ENCODE data around the gene CPNE8.

CPNE8 gene

GRCh38 chr12:38883629-38884134, 21.7 kb downstream of the CPNE8 start:
- TF ChIP-seq REST (IDR thresholded peaks at IDR 0.05; ENCODE audit: insufficient read depth in 1 of 2, low read depth in 2 of 2, low read length in 2 of 2) (no peak), FOXP2 (optimal IDR thresholded peaks at IDR 0.05; ENCODE audit: borderline replicate concordance, extremely low read depth, extremely low read length, insufficient read depth) (no peak), POLR2AphosphoS5 (IDR thresholded peaks at IDR 0.05; ENCODE audit: low read depth, low read length) (no peak), TAF1 (IDR thresholded peaks at IDR 0.05; ENCODE audit: borderline replicate concordance, insufficient read depth, low read length) (no peak), SIN3A (IDR thresholded peaks at IDR 0.05; ENCODE audit: borderline replicate concordance, insufficient read depth, low read length) (no peak)

DNA sequence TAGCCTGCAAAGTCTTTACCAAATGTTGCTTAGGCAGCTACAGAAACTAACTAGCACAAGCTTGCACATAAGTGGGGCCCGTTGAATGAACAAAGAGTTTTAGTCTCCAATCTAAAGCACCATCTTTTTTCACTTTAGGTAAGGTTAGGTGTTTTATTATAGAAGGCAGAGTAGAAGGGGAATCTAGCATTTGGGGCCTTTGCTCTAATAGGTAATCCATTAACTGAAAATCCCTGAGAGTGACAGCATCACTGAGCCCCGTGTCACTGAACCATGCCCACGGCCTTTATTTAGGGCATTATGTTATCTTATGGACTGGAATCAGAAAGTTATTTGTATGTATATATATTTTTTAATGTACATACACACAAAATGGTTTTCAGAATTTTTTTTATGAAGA, 25.1 kb downstream of the CPNE8 start:
- TF ChIP-seq SIN3A (IDR thresholded peaks at IDR 0.05; ENCODE audit: borderline replicate concordance, insufficient read depth, low read length) (no peak), TAF1 (IDR thresholded peaks at IDR 0.05; ENCODE audit: borderline replicate concordance, insufficient read depth, low read length) (no peak), POLR2AphosphoS5 (IDR thresholded peaks at IDR 0.05; ENCODE audit: low read depth, low read length) (no peak), FOXP2 (optimal IDR thresholded peaks at IDR 0.05; ENCODE audit: borderline replicate concordance, extremely low read depth, extremely low read length, insufficient read depth) (no peak), REST (IDR thresholded peaks at IDR 0.05; ENCODE audit: insufficient read depth in 1 of 2, low read depth in 2 of 2, low read length in 2 of 2) (no peak)

GRCh38 chr12:38878986-38879385, 26.4 kb downstream of the CPNE8 start:
- no peak for TF ChIP-seq POLR2AphosphoS5 (IDR thresholded peaks at IDR 0.05; ENCODE audit: low read depth, low read length)
- no peak for TF ChIP-seq FOXP2 (optimal IDR thresholded peaks at IDR 0.05; ENCODE audit: borderline replicate concordance, extremely low read depth, extremely low read length, insufficient read depth)
- TF ChIP-seq TAF1 (IDR thresholded peaks at IDR 0.05; ENCODE audit: borderline replicate concordance, insufficient read depth, low read length): no peak
- no peak for TF ChIP-seq REST (IDR thresholded peaks at IDR 0.05; ENCODE audit: insufficient read depth in 1 of 2, low read depth in 2 of 2, low read length in 2 of 2)
- no peak for TF ChIP-seq SIN3A (IDR thresholded peaks at IDR 0.05; ENCODE audit: borderline replicate concordance, insufficient read depth, low read length)

DNA sequence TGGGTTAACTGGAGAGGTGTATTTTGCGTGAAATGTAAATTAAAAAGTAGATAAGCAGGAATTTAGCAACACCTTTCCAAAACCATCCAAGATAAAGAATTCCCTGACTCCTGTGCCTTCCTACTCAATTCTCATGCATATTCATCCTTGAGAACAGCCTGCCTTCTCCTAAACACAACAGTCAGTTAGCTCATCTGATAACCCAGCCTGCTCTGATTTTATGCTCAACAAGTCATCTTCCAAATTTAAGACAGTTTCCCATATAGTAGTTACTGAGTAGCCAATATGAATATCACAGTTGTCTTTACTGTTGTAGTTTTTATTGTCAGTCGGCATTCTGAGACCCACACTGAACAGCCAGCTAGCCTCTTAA, 27.1 kb downstream of the CPNE8 start:
- TF ChIP-seq SIN3A (IDR thresholded peaks at IDR 0.05; ENCODE audit: borderline replicate concordance, insufficient read depth, low read length): no peak
- TF ChIP-seq FOXP2 (optimal IDR thresholded peaks at IDR 0.05; ENCODE audit: borderline replicate concordance, extremely low read depth, extremely low read length, insufficient read depth): no peak
- TF ChIP-seq TAF1 (IDR thresholded peaks at IDR 0.05; ENCODE audit: borderline replicate concordance, insufficient read depth, low read length): no peak
- TF ChIP-seq POLR2AphosphoS5 (IDR thresholded peaks at IDR 0.05; ENCODE audit: low read depth, low read length): no peak
- no peak for TF ChIP-seq REST (IDR thresholded peaks at IDR 0.05; ENCODE audit: insufficient read depth in 1 of 2, low read depth in 2 of 2, low read length in 2 of 2)

Data from PFSK-1 (cell line).